OCI-LY3 (cell line): ENCODE data around the gene KAT6B.

Source experiments
- H2AFZ ChIP-seq: fragments of 200-600, 300-600 bp; shearing (Covaris generic); 2 replicates; pipeline ENCODE4 v1.6.0; 2014; ENCODE audit warnings: antibody characterized with exemption, low read depth, low read length
- H3K27ac ChIP-seq: fragments of 200-600, 300-600 bp; sonication (generic); 2 replicates; pipeline ENCODE4 v1.5.1; 2014; ENCODE audit warnings: mild to moderate bottlenecking, low read length, moderate library complexity, mixed read lengths
- H3K27me3 ChIP-seq: fragments of 200-600, 300-600 bp; sonication (generic); 2 replicates; pipeline ENCODE4 v1.6.1; 2014; ENCODE audit warnings: low read depth, low read length, mixed read lengths
- H3K36me3 ChIP-seq: fragments of 200-600, 300-600 bp; sonication (generic); replicated peaks from 2 replicates; pipeline ENCODE3; 2014; ENCODE audit warnings: low read depth, low read length, mixed read lengths
- H3K4me1 ChIP-seq: fragments of 300-600, 200-600 bp; sonication (generic); 2 replicates; pipeline ENCODE4 v1.6.1; 2014; ENCODE audit warnings: low read length, mixed read lengths
- H3K4me2 ChIP-seq: fragments of 200-600, 300-600 bp; sonication (generic); 2 replicates; pipeline ENCODE4 v1.6.1; 2014; ENCODE audit warnings: low read length, mixed read lengths
- H3K4me3 ChIP-seq: fragments of 300-600, 200-600 bp; sonication (generic); 2 replicates; pipeline ENCODE4 v1.5.1; 2014; ENCODE audit warnings: antibody characterized with exemption, mild to moderate bottlenecking, low read length, moderate library complexity
- H3K79me2 ChIP-seq: fragments of 300-600, 200-600 bp; shearing (Covaris generic); 2 replicates; pipeline ENCODE4 v1.6.1; 2014; ENCODE audit warnings: mild to moderate bottlenecking, low read length, mixed read lengths
- H3K9ac ChIP-seq: fragments of 300-600, 200-600 bp; shearing (Covaris generic); 2 replicates; pipeline ENCODE4 v1.6.0; 2014; ENCODE audit warnings: mild to moderate bottlenecking, low read length, moderate library complexity
- H3K9me3 ChIP-seq: fragments of 200-600, 300-600 bp; shearing (Covaris generic); 2 replicates; pipeline ENCODE4 v1.6.1; 2014; ENCODE audit warnings: low read length, mixed read lengths; ENCODE audit not compliant: insufficient read depth
- H4K20me1 ChIP-seq: fragments of 200-600, 300-600 bp; sonication (generic); 2 replicates; pipeline ENCODE4 v1.6.1; 2016; ENCODE audit warnings: low read length, mixed read lengths; ENCODE audit not compliant: insufficient read depth
- CTCF ChIP-seq: fragments of 200-600, 300-600 bp; sonication (generic); IDR thresholded peaks from 2 replicates; pipeline ENCODE4 v1.5.1; 2014; ENCODE audit warnings: antibody characterized with exemption, low read length, low read depth
- EZH2phosphoT487 ChIP-seq: fragments of 200-600 bp; shearing (Covaris generic); IDR thresholded peaks from 2 replicates; pipeline ENCODE4 v1.6.1; 2018; ENCODE audit warnings: antibody characterized with exemption, mixed run types, low read depth

Gene KAT6B

DNA sequence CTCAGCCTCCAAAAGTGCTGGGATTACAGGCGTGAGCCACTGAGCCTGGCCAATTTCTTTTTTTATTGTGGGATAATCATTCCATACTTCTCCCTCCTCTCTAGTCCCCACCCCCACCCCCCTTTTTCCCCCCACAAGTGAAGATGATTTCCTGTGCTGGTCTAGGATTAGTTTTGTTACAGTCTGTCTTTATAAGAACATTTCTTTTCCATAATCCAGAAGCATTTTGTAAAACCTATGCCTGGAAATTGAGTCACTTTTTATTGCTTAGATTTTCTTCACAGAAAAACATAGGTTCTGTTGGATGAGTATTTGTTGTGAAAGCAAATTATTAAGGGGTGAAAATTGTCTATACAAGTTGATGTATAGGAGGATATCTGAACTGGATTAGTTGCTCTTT lies 98.9 kb downstream of the KAT6B start:
- H3K4me3 ChIP-seq, result no peak overlapping the region
- no peak overlapping the region for H3K4me2 ChIP-seq
- no peak overlapping the region for H2AFZ ChIP-seq
- no peaks in the 10 kb centered on the region for H3K4me1 ChIP-seq
- no peaks in the 10 kb centered on the region for H3K79me2 ChIP-seq
- no peak overlapping the region for H3K9ac ChIP-seq
- no peak for TF ChIP-seq EZH2phosphoT487
- TF ChIP-seq CTCF, result no peak
- H3K36me3 ChIP-seq, result no peaks in the 10 kb centered on the region
- H3K9me3 ChIP-seq, result no peaks in the 10 kb centered on the region
- no peaks in the 10 kb centered on the region for H3K27me3 ChIP-seq
- H4K20me1 ChIP-seq, result no peaks in the 10 kb centered on the region
- H3K27ac ChIP-seq, result no peak overlapping the region

- Histone ChIP-seq H3K9me3 (no peaks in the 10 kb centered on the region), H3K79me2 (no peaks in the 10 kb centered on the region), H3K36me3 (no peaks in the 10 kb centered on the region), H3K4me1 (no peaks in the 10 kb centered on the region), H2AFZ (no peak overlapping the region), H3K4me2 (no peak overlapping the region), H3K9ac (no peak overlapping the region), H3K27ac (no peak overlapping the region), H4K20me1 (no peaks in the 10 kb centered on the region), H3K27me3 (no peaks in the 10 kb centered on the region), H3K4me3 (no peak overlapping the region)
- TF ChIP-seq CTCF, result no peak
- TF ChIP-seq EZH2phosphoT487, result no peak
Observed at GRCh38 chr10:74925708-74926107, 99.3 kb downstream of the KAT6B start.

DNA sequence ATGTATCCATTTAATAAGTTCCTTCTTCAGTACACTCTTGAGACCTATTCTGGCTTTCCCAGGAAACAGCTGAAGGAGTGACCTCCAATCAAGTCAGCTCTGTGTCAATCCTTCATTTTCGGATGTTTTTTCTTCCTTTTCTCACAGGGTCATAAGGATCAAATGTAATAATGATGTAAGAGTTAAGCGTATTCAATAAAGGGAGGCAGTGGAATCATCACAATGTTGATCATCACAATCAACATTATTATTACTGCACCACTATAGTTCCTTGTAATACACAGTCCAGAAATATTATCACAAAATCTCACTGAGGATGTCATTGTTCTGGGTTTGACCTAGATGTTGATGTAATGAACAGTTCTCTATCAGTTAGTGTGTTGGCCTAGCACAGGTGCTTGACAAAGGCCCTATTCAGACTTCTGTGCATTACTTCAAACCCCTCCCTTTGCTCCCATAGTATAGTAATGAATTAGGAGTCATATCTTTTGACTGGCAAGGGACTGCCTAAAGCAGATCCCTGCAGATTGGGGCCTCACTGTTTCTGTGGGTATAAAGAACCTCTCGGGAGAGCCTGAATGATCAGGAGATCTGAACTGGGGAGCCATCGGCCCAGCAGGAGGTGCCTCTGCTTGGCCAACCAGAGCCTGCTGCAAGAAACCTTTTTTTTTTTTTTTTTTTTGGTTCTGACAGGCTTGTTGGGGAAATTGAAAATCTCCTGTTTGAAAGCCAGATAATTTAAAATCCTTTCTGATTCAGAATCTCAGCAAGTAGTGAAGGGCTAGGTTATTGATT lies 100.6 kb downstream of the KAT6B start:
- TF ChIP-seq CTCF (no peak), EZH2phosphoT487 (no peak)
- Histone ChIP-seq H3K79me2 (no peaks in the 10 kb centered on the region), H3K4me3 (no peak overlapping the region), H3K9me3 (no peaks in the 10 kb centered on the region), H3K9ac (no peak overlapping the region), H3K4me1 (no peaks in the 10 kb centered on the region), H3K27me3 (no peaks in the 10 kb centered on the region), H3K36me3 (no peaks in the 10 kb centered on the region), H3K4me2 (no peak overlapping the region), H3K27ac (no peak overlapping the region), H4K20me1 (no peaks in the 10 kb centered on the region), H2AFZ (no peak overlapping the region)

GRCh38 chr10:74927701-74928100 lies 101.3 kb downstream of the KAT6B start:
- no peaks in the 10 kb centered on the region for H3K27me3 ChIP-seq
- TF ChIP-seq CTCF (no peak), EZH2phosphoT487 (no peak)
- no peaks in the 10 kb centered on the region for H3K36me3 ChIP-seq
- H3K27ac ChIP-seq, result no peak overlapping the region
- H3K9ac ChIP-seq, result no peak overlapping the region
- no peak overlapping the region for H2AFZ ChIP-seq
- H3K4me2 ChIP-seq, result no peak overlapping the region
- no peaks in the 10 kb centered on the region for H3K9me3 ChIP-seq
- H4K20me1 ChIP-seq, result no peaks in the 10 kb centered on the region
- no peaks in the 10 kb centered on the region for H3K4me1 ChIP-seq
- H3K79me2 ChIP-seq, result no peaks in the 10 kb centered on the region
- no peak overlapping the region for H3K4me3 ChIP-seq
